Activated CD4-positive, alpha-beta T cell treated with anti-CD3 and anti-CD28 coated beads, Interleukin-2, amount 10 ng/mL, durations not matched to agents 24 days and 14 days (primary cell): Measurements from ENCODE around the gene ANKRD30BL. TPM values are rescaled to one million over a fixed set of nuclear protein-coding genes. Genes with fewer than 3 reads are reported as not detected.
"Not testable (repeated sequence)": the region's sequence is repeated elsewhere in the genome, so short reads cannot be mapped to it uniquely, and the experiment has no call there.

Experiments used
- DNase-seq: peaks from one replicate; pipeline ENCODE4 v3.0.0; 2022
- H3K27ac Mint-ChIP-seq: one replicate; pipeline ENCODE4 v1.8.0; 2022; ENCODE audit warnings: mild to moderate bottlenecking, mixed read lengths
- H3K27me3 Mint-ChIP-seq: one replicate; pipeline ENCODE4 v1.8.0; 2022; ENCODE audit warnings: mixed read lengths
- H3K36me3 Mint-ChIP-seq: one replicate; pipeline ENCODE4 v1.8.0; 2022; ENCODE audit warnings: low read depth, mild to moderate bottlenecking, mixed read lengths
- H3K4me1 Mint-ChIP-seq: one replicate; pipeline ENCODE4 v1.8.0; 2021; ENCODE audit warnings: mixed read lengths
- H3K4me3 Mint-ChIP-seq: one replicate; pipeline ENCODE4 v1.8.0; 2022; ENCODE audit warnings: mild to moderate bottlenecking, moderate library complexity, mixed read lengths
- H3K9me3 Mint-ChIP-seq: one replicate; pipeline ENCODE4 v1.8.0; 2021; ENCODE audit warnings: mixed read lengths
- intact Hi-C: fragments of 100-400 bp; cut with micrococcal nuclease; formaldehyde crosslinking; loops from one replicate; pipeline ENCODE4 v1.15.1; 2023
- total RNA-seq: library from RNA; stranded (reverse); gene quantifications from 2 replicates; pipeline ENCODE4 v1.2.3, GENCODE V29; 2022

Gene ANKRD30BL, protein sequence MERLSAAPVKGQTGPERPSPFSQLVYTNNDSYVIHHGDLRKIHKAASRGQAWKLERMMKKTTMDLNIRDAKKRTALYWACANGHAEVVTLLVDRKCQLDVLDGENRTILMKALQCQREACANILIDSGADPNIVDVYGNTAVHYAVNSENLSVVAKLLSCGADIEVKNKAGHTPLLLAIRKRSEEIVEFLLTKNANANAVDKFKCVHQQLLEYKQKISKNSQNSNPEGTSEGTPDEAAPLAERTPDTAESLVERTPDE
- total RNA-seq: not detected in 2 replicates

DNA sequence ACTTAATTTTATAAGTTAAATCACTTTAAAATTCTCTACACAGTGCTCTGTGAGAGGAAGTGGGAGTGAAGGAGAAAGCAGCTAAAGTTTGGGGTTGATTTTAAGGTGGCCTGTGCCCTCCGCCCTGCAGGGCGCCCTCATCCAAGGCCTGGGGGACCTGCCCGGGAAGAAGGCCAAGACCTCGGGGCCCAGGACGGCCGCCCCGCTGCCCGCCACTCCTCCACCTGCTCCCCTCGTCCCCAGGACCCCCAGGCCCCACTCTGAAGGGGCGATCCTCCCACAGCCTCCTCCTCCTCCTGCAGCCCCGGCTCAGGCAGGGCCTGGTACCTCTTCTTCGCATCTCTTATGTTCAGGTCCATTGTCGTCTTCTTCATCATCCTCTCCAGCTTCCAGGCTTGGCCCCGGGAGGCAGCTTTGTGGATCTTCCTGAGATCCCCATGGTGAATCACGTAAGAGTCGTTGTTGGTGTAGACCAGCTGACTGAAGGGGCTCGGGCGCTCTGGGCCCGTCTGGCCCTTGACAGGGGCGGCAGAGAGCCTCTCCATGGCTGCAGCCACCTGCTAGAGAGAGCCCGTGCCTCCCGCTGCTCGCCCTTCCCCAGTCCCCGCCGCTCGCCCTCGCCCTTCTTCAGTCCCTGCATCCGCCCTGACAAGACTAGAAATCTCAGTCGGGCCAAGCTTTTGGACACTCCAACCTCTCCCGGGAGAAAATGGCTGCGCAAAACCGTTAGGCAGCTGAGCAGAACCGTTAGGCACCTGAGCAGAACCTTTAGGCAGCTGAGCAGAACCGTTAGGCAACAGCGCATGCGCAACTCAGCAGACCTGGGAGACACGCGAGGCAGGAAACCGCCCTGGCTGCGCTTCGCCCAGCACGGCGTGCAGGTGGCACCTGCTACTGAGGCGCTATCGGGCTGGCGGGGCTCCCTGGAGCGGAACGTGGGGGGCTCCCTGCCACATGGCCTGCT is at the start of gene ANKRD30BL:
Gene ANKRD30BL, minus strand, starts transcription at position 792 of the 964 bp plus-strand sequence. Its CDS starts 247 bp downstream, at position 545.
- H3K36me3 Mint-ChIP-seq, H3K4me1 Mint-ChIP-seq, H3K9me3 Mint-ChIP-seq, DNase-seq, intact Hi-C loops, H3K4me3 Mint-ChIP-seq, H3K27ac Mint-ChIP-seq, H3K27me3 Mint-ChIP-seq: not testable (repeated sequence)

DNA sequence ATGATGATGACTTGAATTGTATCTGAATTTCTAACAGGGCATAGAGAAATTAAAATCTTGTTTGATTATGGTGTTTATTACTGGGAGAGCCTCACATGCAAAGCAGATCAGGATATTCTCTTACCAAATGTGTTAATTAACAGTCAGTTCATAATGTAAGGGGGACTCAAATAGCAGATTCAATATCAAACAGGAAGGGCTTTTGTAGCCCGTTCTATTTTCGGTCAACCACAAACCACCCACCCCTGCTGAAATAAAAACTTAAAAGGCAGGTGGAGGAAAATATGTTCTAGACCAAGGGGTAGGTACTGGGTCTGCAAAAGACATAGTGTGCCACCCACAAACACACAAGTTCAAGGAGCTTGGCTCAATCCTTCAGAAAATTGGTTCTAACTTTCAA is 41.1 kb upstream of the ANKRD30BL start:
- H3K4me1 Mint-ChIP-seq: not testable (repeated sequence)

DNA sequence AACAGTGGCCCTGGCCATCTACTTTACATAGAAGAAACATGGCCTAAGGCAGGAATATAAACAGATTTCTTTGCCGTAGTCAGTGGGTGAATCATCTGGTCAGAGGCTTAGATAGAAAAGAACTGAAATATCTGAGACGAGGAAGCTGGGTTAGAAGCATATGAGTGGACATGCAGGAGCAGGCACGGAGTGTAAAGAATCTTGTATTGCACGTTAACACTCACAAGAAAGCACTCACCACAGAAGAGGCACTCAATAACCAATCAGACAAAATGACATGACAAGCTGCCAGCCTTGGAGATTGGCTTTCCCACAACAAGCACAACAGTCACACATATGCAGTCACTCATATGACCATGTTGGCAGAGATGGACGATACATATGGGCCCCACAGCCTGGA is 31.1 kb upstream of the ANKRD30BL start:
- H3K27me3 Mint-ChIP-seq, H3K36me3 Mint-ChIP-seq, H3K9me3 Mint-ChIP-seq, H3K4me3 Mint-ChIP-seq, H3K4me1 Mint-ChIP-seq, DNase-seq, intact Hi-C loops, H3K27ac Mint-ChIP-seq: not testable (repeated sequence)

More for the DNA sequence above, 41.1 kb upstream of the ANKRD30BL start:
- H3K4me3 Mint-ChIP-seq, H3K36me3 Mint-ChIP-seq, H3K27me3 Mint-ChIP-seq, H3K27ac Mint-ChIP-seq, H3K9me3 Mint-ChIP-seq, intact Hi-C loops, DNase-seq: not testable (repeated sequence)

DNA sequence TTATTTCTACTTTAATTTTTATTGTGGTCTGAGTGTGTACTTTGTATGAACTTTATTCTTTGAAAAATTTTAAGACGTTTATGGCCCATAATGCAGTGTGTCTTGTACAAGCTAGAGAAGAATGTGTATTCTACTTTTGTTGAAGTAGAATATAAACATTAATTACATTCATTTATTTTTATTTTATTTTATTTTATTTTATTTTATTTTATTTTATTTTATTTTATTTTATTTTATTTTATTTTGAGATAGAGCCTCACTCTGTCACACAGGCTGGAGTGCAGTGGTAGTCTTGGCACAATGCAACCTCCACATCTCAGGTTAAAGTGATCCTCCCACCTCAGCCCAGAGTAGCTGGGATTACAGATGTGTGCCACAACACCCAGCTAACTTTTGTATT is 5.3 kb upstream of the ANKRD30BL start:
- DNase-seq, H3K27ac Mint-ChIP-seq, H3K4me1 Mint-ChIP-seq, intact Hi-C loops, H3K9me3 Mint-ChIP-seq, H3K4me3 Mint-ChIP-seq, H3K36me3 Mint-ChIP-seq, H3K27me3 Mint-ChIP-seq: not testable (repeated sequence)

DNA sequence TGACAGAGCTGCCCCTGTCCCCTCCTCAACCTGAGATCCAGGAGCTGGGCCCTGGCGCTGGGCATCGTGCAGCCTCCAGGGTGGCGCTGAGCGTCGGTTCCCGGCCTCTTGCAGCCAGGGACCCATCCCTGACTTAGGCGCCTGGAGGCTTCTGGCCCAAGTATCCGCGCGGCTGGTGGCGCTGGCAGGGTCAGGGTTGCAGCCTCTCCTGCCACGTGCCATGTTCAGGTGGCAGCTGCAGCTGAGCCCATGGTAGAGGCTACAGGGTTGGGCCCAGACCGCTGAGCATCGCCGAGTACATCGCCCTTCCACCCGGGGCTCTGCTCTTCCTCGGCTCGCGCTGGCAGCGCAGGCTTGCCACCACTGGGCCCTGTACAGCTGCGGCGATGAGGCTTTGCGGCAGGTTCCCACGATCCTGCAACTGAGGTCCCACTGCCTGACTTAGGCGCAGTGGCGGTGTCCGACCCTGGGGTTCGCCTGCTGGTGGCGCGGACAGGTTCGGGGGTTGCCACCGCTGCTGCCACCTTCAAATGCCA is 441 bp upstream of the ANKRD30BL start:
- intact Hi-C loops, H3K4me1 Mint-ChIP-seq, H3K27me3 Mint-ChIP-seq, H3K9me3 Mint-ChIP-seq, H3K4me3 Mint-ChIP-seq, H3K27ac Mint-ChIP-seq, DNase-seq, H3K36me3 Mint-ChIP-seq: not testable (repeated sequence)

DNA sequence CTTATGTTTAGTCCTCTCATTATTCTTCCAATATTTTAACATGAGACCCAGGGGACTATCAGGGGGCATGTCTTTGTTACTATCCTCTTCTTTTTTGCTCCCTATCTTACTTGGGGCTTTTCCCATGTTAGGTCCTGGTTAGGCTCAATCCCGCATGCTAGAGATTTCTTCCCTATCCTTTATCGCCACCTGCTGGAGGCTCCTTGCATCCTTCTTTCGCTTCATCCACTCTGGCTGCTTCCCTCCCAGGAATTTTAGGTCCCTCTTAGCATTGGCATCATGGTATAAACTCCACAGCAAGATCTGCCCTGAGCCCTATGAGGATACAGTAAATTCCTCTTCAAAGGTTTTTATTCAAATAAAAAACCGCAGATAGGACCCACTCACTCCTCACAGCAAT is 15.0 kb downstream of the ANKRD30BL start:
- H3K9me3 Mint-ChIP-seq, H3K27ac Mint-ChIP-seq, H3K36me3 Mint-ChIP-seq, H3K4me3 Mint-ChIP-seq, H3K4me1 Mint-ChIP-seq, H3K27me3 Mint-ChIP-seq: not testable (repeated sequence)
- intact Hi-C loops: loop anchor here (5.0 kb wide), 1 partner anchor 474 kb away; no protein-coding TSS in a partner anchor
- peak; percentile 74 for DNase-seq
